ENCODE data around the gene ZNF423. TPM values are rescaled to one million over a fixed set of nuclear protein-coding genes. Genes with fewer than 3 reads are reported as not detected.

ZNF423 gene
- total RNA-seq, 1 experiment from 2014 or later = 0.49 TPM

DNA sequence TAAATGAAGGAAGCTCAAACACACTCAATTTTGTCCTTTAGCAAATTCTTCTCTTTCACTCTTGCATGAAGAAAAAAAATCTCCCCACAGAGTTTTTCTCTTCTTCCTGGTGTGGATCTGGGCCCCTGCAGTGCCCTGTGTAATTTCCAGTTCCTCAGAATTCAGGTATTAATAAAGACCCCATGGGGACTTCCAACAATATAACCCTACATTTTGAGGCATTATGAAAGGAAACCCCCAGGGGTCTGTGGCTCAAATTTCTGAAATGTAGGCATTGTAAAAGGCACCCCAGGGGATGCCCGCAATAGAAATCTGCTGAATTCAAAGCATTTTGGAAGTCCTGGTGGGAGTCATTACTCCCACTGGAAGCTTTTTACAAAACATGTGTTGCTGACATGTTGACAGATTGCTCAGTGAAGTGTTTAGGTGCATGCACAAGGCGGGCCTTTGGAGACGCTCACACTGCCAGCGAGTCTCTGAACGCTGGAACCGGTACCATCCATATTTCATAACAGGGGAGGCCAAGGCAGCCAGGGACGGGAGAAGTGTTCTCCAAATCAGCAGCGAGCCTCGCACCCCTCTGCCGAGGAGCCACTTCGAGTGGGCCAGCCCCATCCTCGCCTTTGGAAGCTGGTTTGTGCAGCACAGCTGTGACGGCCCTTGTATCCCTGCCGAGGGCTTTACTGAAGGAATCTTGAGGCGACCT, 154.0 kb downstream of the ZNF423 start:
- ATAC-seq (no peak), DNase-seq (ENCODE audit: low read depth, low spot score) (no peak)
- no peaks in the 10 kb centered on the region for H3K27me3 ChIP-seq (ENCODE audit: control insufficient read depth, insufficient read depth, low read length)
- in situ Hi-C loops (cut with HindIII; ENCODE audit: low pct_unique_long_range_greater_than_20kb, low sequenced_read_pairs) (no loop called here), intact Hi-C loops (cut with micrococcal nuclease; ENCODE audit: unreplicated experiment) (no loop called here)
- no peak for TF ChIP-seq POLR2AphosphoS5 (IDR thresholded peaks at IDR 0.05; ENCODE audit: low read depth, low read length)
- TF ChIP-seq, protein P1, sequence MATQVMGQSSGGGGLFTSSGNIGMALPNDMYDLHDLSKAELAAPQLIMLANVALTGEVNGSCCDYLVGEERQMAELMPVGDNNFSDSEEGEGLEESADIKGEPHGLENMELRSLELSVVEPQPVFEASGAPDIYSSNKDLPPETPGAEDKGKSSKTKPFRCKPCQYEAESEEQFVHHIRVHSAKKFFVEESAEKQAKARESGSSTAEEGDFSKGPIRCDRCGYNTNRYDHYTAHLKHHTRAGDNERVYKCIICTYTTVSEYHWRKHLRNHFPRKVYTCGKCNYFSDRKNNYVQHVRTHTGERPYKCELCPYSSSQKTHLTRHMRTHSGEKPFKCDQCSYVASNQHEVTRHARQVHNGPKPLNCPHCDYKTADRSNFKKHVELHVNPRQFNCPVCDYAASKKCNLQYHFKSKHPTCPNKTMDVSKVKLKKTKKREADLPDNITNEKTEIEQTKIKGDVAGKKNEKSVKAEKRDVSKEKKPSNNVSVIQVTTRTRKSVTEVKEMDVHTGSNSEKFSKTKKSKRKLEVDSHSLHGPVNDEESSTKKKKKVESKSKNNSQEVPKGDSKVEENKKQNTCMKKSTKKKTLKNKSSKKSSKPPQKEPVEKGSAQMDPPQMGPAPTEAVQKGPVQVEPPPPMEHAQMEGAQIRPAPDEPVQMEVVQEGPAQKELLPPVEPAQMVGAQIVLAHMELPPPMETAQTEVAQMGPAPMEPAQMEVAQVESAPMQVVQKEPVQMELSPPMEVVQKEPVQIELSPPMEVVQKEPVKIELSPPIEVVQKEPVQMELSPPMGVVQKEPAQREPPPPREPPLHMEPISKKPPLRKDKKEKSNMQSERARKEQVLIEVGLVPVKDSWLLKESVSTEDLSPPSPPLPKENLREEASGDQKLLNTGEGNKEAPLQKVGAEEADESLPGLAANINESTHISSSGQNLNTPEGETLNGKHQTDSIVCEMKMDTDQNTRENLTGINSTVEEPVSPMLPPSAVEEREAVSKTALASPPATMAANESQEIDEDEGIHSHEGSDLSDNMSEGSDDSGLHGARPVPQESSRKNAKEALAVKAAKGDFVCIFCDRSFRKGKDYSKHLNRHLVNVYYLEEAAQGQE (IDR thresholded peaks at IDR 0.05; ENCODE audit: insufficient read depth in 1 of 2, low read depth in 2 of 2, low read length in 1 of 2) = no peak
- no peak for TF ChIP-seq TCF7L2 (IDR thresholded peaks at IDR 0.05; ENCODE audit: low read depth, low read length)
- no peak for TF ChIP-seq SIN3A (IDR thresholded peaks at IDR 0.05; ENCODE audit: borderline replicate concordance, insufficient read depth, low read depth, low read length)
- TF ChIP-seq, protein P2, sequence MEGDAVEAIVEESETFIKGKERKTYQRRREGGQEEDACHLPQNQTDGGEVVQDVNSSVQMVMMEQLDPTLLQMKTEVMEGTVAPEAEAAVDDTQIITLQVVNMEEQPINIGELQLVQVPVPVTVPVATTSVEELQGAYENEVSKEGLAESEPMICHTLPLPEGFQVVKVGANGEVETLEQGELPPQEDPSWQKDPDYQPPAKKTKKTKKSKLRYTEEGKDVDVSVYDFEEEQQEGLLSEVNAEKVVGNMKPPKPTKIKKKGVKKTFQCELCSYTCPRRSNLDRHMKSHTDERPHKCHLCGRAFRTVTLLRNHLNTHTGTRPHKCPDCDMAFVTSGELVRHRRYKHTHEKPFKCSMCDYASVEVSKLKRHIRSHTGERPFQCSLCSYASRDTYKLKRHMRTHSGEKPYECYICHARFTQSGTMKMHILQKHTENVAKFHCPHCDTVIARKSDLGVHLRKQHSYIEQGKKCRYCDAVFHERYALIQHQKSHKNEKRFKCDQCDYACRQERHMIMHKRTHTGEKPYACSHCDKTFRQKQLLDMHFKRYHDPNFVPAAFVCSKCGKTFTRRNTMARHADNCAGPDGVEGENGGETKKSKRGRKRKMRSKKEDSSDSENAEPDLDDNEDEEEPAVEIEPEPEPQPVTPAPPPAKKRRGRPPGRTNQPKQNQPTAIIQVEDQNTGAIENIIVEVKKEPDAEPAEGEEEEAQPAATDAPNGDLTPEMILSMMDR (IDR thresholded peaks at IDR 0.05) = no peak
- H3K4me3 ChIP-seq (ENCODE audit: low read depth in 2 of 2, low read length in 2 of 2) = no peak overlapping the region
- H3K9me3 ChIP-seq (ENCODE audit: control insufficient read depth, insufficient read depth, low read depth, low read length) = no peaks in the 10 kb centered on the region
- no peaks in the 10 kb centered on the region for H3K4me1 ChIP-seq (ENCODE audit: control insufficient read depth, insufficient read depth, low read length)
- CTCF ChIA-PET = interaction anchor here (0.6 kb wide), 1 partner anchor 220 kb away, joined by 3 read pairs; no protein-coding TSS in a partner anchor
- BruUV-seq (replicated peaks) = no TSS peak
- H3K27ac ChIP-seq (ENCODE audit: low read length) = no peak overlapping the region
- POLR2A ChIA-PET = no interaction called here
- no peaks in the 10 kb centered on the region; the same call in 1 of the 2 replicates for H3K36me3 ChIP-seq (ENCODE audit: control insufficient read depth, insufficient read depth, low read length)

DNA sequence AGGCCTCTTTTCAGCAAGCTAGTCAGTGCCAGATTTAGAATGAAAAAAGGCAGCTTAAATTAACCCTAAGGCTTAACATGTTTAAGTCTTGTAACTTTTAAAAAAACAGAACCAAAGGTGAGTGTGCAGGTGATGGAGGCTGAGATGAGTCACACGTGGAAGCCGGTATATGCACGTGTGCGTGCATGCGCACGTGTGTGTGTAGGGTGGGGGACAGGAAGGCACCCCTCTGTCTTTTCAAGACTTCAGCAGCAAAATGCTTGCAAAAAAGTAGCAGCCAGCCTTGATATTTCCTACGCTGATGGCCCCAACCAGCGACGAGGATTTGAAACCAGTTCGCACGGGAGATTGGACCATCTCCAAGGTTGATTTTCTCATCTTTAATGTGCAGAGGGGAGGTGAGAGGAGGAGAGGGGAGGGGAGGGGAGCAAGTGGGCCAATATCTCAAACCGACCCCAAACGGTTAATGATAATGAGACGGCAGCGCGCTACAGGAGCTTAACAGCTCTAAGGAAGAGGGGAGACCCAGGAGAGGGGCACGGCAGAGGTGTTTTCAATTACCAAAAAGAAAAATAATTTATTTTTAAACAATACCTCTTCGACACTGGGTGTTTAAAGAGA, 154.7 kb downstream of the ZNF423 start:
- intact Hi-C loops (cut with micrococcal nuclease; ENCODE audit: unreplicated experiment) (no loop called here), in situ Hi-C loops (cut with HindIII; ENCODE audit: low pct_unique_long_range_greater_than_20kb, low sequenced_read_pairs) (no loop called here)
- ChIA-PET POLR2A (no interaction called here), CTCF (no interaction called here)
- Histone ChIP-seq H3K36me3 (ENCODE audit: control insufficient read depth, insufficient read depth, low read length) (no peaks in the 10 kb centered on the region; the same call in 1 of the 2 replicates), H3K4me3 (ENCODE audit: low read depth in 2 of 2, low read length in 2 of 2) (no peak overlapping the region), H3K27ac (ENCODE audit: low read length) (no peak overlapping the region), H3K9me3 (ENCODE audit: control insufficient read depth, insufficient read depth, low read depth, low read length) (no peaks in the 10 kb centered on the region), H3K27me3 (ENCODE audit: control insufficient read depth, insufficient read depth, low read length) (no peaks in the 10 kb centered on the region), H3K4me1 (ENCODE audit: control insufficient read depth, insufficient read depth, low read length) (no peaks in the 10 kb centered on the region)
- ATAC-seq = no peak
- BruUV-seq (replicated peaks) = no TSS peak
- no peak for DNase-seq (ENCODE audit: low read depth, low spot score)
- TF ChIP-seq, protein P1 (IDR thresholded peaks at IDR 0.05; ENCODE audit: insufficient read depth in 1 of 2, low read depth in 2 of 2, low read length in 1 of 2) = no peak
- TF ChIP-seq, protein P2 (IDR thresholded peaks at IDR 0.05) = no peak
- TF ChIP-seq SIN3A (IDR thresholded peaks at IDR 0.05; ENCODE audit: borderline replicate concordance, insufficient read depth, low read depth, low read length) (no peak), TCF7L2 (IDR thresholded peaks at IDR 0.05; ENCODE audit: low read depth, low read length) (no peak), POLR2AphosphoS5 (IDR thresholded peaks at IDR 0.05; ENCODE audit: low read depth, low read length) (no peak)
